ENCODE results near the gene SRM. TPM values are rescaled to one million over a fixed set of nuclear protein-coding genes. Genes with fewer than 3 reads are reported as not detected.

The SRM gene
- total RNA-seq, 4 donors from 2014 or later: 24.4 to 38.8 (median 31.6) TPM

DNA sequence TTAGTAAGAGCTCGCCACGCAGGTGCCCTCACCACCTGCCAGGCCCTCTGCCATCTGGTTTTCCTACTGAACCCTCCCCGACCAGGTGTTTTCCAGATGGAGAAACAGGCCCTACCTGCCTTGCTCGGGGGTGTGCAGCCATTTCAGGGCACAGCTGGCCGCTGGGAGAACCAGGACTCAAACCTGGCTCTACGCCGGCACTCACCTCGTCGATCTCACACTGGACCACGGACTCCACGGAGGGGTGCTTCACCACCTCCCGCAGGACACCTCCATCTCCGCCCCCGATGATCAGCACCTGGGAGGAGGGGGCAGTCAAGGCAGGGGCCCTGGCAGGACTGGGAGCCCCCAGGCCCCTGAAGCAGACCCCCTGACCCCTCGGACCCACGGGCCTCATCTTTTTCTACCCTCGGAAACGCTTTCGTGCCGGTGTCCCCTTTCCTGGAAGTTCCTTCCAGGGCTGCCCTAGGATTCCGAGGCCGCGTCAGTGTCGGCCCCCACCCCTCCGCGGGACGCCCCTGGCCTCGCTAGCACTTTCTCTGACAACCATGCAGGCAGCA, 1.1 kb downstream of the SRM start:
- no peak for DNase-seq (ENCODE audit: low spot score in 2 of 2)
- TF ChIP-seq, protein P1, sequence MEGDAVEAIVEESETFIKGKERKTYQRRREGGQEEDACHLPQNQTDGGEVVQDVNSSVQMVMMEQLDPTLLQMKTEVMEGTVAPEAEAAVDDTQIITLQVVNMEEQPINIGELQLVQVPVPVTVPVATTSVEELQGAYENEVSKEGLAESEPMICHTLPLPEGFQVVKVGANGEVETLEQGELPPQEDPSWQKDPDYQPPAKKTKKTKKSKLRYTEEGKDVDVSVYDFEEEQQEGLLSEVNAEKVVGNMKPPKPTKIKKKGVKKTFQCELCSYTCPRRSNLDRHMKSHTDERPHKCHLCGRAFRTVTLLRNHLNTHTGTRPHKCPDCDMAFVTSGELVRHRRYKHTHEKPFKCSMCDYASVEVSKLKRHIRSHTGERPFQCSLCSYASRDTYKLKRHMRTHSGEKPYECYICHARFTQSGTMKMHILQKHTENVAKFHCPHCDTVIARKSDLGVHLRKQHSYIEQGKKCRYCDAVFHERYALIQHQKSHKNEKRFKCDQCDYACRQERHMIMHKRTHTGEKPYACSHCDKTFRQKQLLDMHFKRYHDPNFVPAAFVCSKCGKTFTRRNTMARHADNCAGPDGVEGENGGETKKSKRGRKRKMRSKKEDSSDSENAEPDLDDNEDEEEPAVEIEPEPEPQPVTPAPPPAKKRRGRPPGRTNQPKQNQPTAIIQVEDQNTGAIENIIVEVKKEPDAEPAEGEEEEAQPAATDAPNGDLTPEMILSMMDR (IDR thresholded peaks at IDR 0.05): no peak
- TF ChIP-seq POLR2A (IDR thresholded peaks at IDR 0.05): no peak
- intact Hi-C loops (cut with DNase I; ENCODE audit: low total_unique reads): no loop called here
- peak overlapping the region; percentile 89 for H3K4me3 ChIP-seq (ENCODE audit: low read depth, poor library complexity, severe bottlenecking)
- WGBS, 2 donors: 36 to 45% methylated on average over 24 to 28 of the region's 28 CpGs

DNA sequence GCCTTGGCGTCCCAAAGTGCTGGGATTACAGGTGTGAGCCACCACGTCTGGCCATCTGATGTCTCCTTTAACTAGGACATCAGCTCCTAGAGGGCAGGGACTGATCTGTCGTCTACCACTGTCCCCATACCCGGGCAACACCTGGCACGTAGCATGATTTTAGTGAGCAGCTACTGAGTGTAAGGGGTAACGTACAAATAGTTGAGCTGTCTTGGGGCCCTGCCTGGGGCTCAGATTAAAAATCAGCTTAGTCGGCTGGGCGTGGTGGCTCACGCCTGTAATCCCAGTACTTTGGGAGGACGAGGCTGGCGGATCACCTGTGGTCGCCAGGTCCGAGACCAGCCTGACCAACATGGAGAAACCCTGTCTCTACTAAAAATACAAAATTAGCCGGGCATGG, 1.8 kb downstream of the SRM start:
- intact Hi-C loops (cut with DNase I; ENCODE audit: low total_unique reads): no loop called here
- TF ChIP-seq, protein P1 (IDR thresholded peaks at IDR 0.05): no peak
- no peak for TF ChIP-seq POLR2A (IDR thresholded peaks at IDR 0.05)
- WGBS, 2 donors: 92% methylated on average over 14 of the region's 14 CpGs

DNA sequence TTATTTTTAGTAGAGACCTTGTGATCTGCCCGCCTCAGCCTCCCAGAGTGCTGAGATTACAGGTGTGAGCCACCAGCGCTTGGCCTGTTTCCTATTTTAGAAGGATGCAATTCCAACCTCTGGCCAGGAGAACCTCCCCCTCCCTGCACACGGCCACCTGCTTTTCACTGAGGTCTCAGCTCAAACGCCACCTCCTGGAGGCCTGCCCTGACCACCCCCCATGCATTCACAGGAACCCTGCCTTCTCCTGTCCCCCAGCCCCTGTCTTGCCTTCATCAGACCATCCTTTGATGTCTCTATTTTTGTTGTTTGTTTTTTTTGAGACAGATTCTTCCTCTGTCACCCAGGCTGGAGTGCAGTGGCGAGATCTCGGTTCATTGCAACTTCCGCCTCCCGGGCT, 2.3 kb downstream of the SRM start:
- 93 to 97% methylated on average over 8 of the region's 8 CpGs for WGBS, 2 donors

More for the DNA sequence above, 1.8 kb downstream of the SRM start:
- H3K4me3 ChIP-seq (ENCODE audit: low read depth, poor library complexity, severe bottlenecking): no peak overlapping the region
- DNase-seq (ENCODE audit: low spot score in 2 of 2): no peak

DNA sequence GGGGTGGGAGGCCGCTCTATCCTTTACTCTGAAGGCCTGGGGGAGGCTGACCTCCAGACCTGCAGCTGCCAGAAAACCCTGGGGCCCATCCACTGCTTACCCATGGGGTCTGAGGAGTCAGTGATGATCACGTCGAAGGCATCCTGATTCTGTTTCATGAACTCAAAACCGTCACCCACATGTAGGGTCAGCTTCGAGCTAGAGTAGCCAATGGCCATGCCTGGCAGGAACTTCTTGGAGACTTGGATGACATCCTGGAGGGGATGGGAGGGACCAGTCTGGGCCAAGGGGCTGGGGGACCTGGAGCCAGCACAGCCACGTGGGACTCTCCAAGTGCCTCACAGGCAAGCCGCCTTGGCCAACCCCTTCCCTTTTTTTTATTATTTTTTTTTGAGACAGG, 3.3 kb downstream of the SRM start:
- no peak for DNase-seq (ENCODE audit: low spot score in 2 of 2)
- intact Hi-C loops (cut with DNase I; ENCODE audit: low total_unique reads): no loop called here
- H3K4me3 ChIP-seq (ENCODE audit: low read depth, poor library complexity, severe bottlenecking): no peak overlapping the region
- 84 to 89% methylated on average over 7 of the region's 7 CpGs for WGBS, 2 donors
- TF ChIP-seq, protein P1 (IDR thresholded peaks at IDR 0.05): no peak
- TF ChIP-seq POLR2A (IDR thresholded peaks at IDR 0.05): no peak

More for the DNA sequence above, 2.3 kb downstream of the SRM start:
- TF ChIP-seq, protein P1 (IDR thresholded peaks at IDR 0.05): no peak
- TF ChIP-seq POLR2A (IDR thresholded peaks at IDR 0.05): no peak
- DNase-seq (ENCODE audit: low spot score in 2 of 2): no peak
- intact Hi-C loops (cut with DNase I; ENCODE audit: low total_unique reads): no loop called here
- H3K4me3 ChIP-seq (ENCODE audit: low read depth, poor library complexity, severe bottlenecking): no peak overlapping the region

DNA sequence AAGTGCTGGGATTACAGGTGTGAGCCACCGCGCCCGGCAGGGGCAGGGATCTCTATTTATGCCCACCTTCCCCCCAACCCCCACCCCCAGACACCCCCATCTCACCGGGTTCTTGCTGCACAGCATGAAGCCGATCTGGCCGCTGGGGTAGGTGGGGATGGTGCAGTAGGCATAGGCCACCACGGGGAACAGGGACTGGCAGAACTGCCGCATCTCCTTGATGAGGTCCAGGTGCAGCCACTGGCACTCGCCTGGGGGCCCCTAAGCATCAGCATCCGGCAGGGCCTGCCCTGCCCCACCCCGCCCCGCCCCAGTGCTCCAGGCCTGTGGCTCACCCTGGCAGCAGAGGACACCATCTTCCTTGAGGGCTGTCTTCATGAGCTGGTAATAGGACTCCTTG, 4.1 kb downstream of the SRM start:
- DNase-seq (ENCODE audit: low spot score in 2 of 2): no peak
- TF ChIP-seq, protein P1 (IDR thresholded peaks at IDR 0.05): no peak
- no peak for TF ChIP-seq POLR2A (IDR thresholded peaks at IDR 0.05)
- intact Hi-C loops (cut with DNase I; ENCODE audit: low total_unique reads): no loop called here
- 81 to 89% methylated on average over 9 to 12 of the region's 12 CpGs for WGBS, 2 donors
- H3K4me3 ChIP-seq (ENCODE audit: low read depth, poor library complexity, severe bottlenecking): no peak overlapping the region

DNA sequence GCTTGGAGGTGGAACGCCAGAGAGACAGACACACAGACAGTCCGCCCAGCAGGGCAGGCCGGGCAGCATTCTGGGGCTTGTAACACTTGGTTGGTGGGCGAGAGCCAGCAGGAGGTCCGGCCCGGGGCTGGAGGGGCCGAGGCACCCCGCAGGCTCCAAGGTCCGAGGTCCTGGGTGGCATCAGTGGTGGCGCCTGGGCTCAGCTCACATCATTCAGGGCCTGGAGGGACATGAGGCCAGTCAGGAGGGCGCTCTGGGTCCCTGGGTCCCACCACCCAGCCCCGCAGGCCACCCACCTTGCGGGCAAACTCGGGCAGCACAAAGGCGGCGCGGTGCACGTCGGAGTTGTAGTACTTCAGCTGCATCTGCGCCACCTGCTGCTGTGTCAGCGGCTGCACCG, 5.2 kb downstream of the SRM start:
- no peak for DNase-seq (ENCODE audit: low spot score in 2 of 2)
- intact Hi-C loops (cut with DNase I; ENCODE audit: low total_unique reads): no loop called here
- 84 to 86% methylated on average over 20 to 22 of the region's 22 CpGs for WGBS, 2 donors
- H3K4me3 ChIP-seq (ENCODE audit: low read depth, poor library complexity, severe bottlenecking): no peak overlapping the region
- TF ChIP-seq, protein P1 (IDR thresholded peaks at IDR 0.05): no peak
- TF ChIP-seq POLR2A (IDR thresholded peaks at IDR 0.05): no peak
